Activated CD4-positive, alpha-beta T cell treated with anti-CD3 and anti-CD28 coated beads for 4 hours (primary cell): Measurements from ENCODE around the gene NPHP4.
"Not testable (repeated sequence)": the region's sequence is repeated elsewhere in the genome, so short reads cannot be mapped to it uniquely, and the experiment has no call there.

Experiments
- DNase-seq, 2 donors: peaks; one replicate each; pipeline ENCODE4 v3.0.0-alpha.2; 2020

NPHP4 gene

GRCh38 chr1:5927506-5928370 is 64.5 kb downstream of the NPHP4 start:
- no peak for DNase-seq

GRCh38 chr1:5926686-5927435 is 65.4 kb downstream of the NPHP4 start:
- DNase-seq: no peak

GRCh38 chr1:5922700-5923330 is 69.4 kb downstream of the NPHP4 start:
- not testable (repeated sequence) for DNase-seq

GRCh38 chr1:5921671-5922070 is 70.6 kb downstream of the NPHP4 start:
- no peak for DNase-seq

- DNase-seq: no peak
These were observed 71.1 kb downstream of the NPHP4 start for GRCh38 chr1:5921129-5921528.

- DNase-seq: no peak
These were observed 72.0 kb downstream of the NPHP4 start for GRCh38 chr1:5920201-5920600.

- DNase-seq: no peak
These were observed 74.0 kb downstream of the NPHP4 start for GRCh38 chr1:5918275-5918649.

- no peak for DNase-seq
These were observed 74.5 kb downstream of the NPHP4 start for GRCh38 chr1:5917591-5918274.

- no peak for DNase-seq
These were observed 75.0 kb downstream of the NPHP4 start for GRCh38 chr1:5917281-5917590.

- DNase-seq: no peak
These were observed 75.5 kb downstream of the NPHP4 start for GRCh38 chr1:5916572-5917280.

- peak; percentile 18 to 31 for DNase-seq
These were observed 76.3 kb downstream of the NPHP4 start for GRCh38 chr1:5915587-5916571.

- no peak for DNase-seq
These were observed 77.4 kb downstream of the NPHP4 start for GRCh38 chr1:5914676-5915365.

- no peak for DNase-seq
These were observed 78.3 kb downstream of the NPHP4 start for GRCh38 chr1:5913876-5914275.

- no peak for DNase-seq
These were observed 79.0 kb downstream of the NPHP4 start for GRCh38 chr1:5913078-5913845.

- no peak for DNase-seq
These were observed 80.4 kb downstream of the NPHP4 start for GRCh38 chr1:5911871-5912271.

- no peak for DNase-seq
These were observed 81.1 kb downstream of the NPHP4 start for GRCh38 chr1:5911157-5911556.

- DNase-seq: no peak
These were observed 81.6 kb downstream of the NPHP4 start for GRCh38 chr1:5910666-5911065.

GRCh38 chr1:5910276-5910620 is 82.0 kb downstream of the NPHP4 start:
- no peak for DNase-seq

GRCh38 chr1:5909576-5910275 is 82.5 kb downstream of the NPHP4 start:
- DNase-seq: no peak
